Cardiac septum (tissue), 1 donor: ENCODE results near the gene HBS1L. TPM values are rescaled to one million over a fixed set of nuclear protein-coding genes. Genes with fewer than 3 reads are reported as not detected.

Experiments used
- DNase-seq: peaks from one replicate; pipeline ENCODE4 v3.0.0-alpha.2; 2020; ENCODE audit warnings: low spot score
- intact Hi-C: fragments of 100-400 bp; cut with DNase I; formaldehyde crosslinking; loops from one replicate; pipeline ENCODE4 v1.14.0; 2022
- long read RNA-seq: library from polyadenylated mRNA; unstranded; transcript quantifications from one replicate; pipeline ENCODE4 v2.0.0, GENCODE V29; 2021
- total RNA-seq: library from RNA; stranded (reverse); fragmentation: NEBNext Ultra II Directional; extraction: Animal tissue kit (Norgen Biotek cat#: 25700); gene quantifications from one replicate; pipeline ENCODE4 v1.2.1, GENCODE V29; 2021
- donor health status: DM: no; HTN: no; CAD: no.

HBS1L gene
- total RNA-seq: 85.0 TPM
- long read RNA-seq, full-length matches to known transcripts: 157 of 179 reads
- long read RNA-seq, partial matches to known transcripts: 5 of 179 reads
- long read RNA-seq, other reads (novel, unspliced or antisense): 17 of 179 reads

DNA sequence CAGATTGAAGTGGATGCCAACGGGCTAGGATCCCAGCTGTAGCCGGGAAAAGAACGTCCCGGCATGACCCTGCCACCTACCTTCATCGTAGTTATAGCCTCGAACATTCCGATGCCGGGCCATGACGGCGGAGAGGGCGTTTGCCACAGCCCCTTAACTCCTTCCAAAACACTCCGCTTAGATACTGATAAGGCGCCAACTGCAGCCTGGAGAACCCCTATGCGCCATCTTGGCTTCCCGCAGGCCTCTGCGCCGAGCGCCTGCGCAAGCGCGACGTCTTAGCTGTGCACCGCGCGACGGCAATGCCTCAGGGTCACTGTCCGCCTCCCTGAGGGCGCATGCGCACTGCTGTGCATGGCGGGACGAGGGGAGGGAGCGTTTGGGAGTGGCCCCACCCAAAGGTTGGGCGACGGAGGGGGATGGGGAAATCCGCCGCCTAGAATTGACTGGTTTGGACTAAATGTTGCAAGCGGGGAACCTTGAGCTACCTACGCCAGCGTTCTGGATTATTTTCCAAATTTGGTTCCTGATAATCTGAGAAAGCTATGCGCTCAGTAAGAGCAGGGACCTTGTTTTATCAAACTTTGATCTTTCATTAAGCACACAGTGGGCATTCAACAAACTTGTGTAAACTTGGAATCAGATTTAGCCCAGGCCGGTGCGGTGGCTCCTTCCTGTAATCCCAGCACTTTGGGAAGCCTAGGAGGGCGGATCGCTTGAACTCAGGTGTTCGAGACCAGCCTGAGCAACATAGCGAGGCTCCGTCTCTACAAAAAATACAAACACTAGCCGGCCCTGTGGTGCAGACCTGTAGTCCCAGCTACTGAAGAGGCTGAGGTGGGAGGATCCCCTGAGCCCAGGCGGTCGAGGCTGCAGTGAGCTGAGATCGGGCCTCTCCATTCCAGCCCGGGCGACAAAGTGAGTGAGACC lies at the start of gene HBS1L:
Gene HBS1L (minus strand): TSS at position 254 of the 930 bp plus-strand sequence. CDS start 131 bp downstream, at position 123.
- intact Hi-C loops: no loop called here
- DNase-seq: peak; percentile 99

DNA sequence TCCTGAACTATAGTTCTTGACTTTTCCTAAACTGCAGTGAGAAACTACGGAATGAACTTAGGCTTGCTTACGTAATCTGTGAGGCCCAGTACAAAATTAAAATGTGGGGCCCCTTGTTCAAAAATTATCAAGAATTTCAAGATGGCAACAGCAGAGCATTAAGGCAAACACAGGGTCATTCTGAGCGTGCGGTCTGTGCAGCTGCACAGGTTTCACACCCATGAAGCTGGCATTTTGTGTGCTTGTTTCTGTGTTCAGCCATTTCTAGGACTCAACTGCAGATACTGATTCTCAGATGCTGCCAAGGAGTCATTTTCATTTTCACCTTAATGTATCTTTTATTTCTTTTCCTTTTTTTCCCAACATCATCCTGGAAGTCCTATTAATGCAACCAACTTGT lies 49.6 kb upstream of the HBS1L start:
- no peak for DNase-seq
- intact Hi-C loops: no loop called here

DNA sequence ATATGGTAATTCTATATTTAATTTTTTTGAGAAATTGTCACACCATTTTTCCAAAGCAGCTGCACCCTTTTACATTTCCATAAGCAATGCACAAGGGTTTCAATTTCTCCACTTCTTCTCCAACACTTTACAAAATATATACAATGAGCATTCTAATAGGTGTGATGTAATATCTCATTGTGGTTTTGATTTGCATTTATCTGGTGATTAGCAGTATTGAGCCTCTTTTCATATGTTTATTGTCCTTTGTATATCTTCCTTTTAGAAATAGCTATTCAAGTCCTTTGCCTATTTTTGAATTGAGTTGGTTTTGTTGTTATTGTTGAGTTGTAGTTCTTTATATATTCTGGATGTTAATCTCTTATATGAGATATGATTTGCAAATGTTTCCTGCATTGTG lies 47.6 kb upstream of the HBS1L start:
- DNase-seq: no peak
- intact Hi-C loops: no loop called here

DNA sequence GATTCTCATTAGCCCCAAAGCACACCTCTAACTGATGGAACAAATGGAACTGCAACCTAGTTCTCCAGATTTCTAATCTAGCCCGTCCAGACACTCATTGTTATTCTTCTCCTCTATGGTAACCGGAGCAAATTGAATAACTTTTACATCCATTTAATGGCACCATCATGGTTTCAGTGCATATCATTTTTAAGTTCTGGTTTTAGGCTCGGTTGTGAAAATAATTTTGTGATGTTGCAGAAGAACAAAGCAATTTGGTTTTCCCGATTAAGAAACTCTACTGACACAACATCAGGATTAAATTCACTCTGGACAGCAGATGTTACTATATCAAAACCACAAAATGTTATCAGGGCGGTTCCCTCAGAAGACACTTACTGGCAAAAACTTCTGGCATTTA lies 42.5 kb upstream of the HBS1L start:
- intact Hi-C loops: no loop called here
- no peak for DNase-seq

DNA sequence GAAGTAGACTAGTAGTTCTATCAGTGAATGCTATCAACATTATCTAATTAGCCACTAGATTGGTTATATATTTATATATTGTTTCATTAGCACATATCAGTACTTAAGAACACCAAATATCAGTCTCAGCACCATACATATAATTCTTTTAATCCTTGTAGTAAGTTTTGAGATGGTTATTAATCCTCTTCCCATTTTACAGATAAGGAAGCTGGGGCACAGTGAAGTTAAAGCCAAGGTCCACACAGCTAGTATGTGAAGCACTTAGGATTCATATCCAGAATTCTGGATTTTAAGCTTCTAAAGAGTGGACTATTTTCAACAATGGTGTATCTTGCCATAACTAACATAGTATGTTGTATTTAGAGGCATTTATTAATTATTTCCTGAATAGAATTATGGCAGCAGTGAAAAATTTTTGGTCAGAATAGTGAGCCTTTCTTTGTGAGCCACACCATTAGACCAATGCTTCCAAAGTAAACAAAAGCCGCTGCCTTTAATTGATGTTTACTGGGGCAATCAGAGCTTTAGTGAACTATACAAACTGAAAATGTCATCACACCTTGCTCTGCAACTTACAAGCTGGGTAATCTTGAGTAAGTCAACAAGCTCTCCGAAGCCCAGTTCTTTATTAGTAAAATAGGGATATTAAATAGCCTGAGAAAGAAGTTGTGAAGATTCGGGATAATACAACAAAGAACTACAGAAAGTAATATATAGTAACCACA lies 41.9 kb upstream of the HBS1L start:
- intact Hi-C loops: no loop called here
- DNase-seq: no peak

DNA sequence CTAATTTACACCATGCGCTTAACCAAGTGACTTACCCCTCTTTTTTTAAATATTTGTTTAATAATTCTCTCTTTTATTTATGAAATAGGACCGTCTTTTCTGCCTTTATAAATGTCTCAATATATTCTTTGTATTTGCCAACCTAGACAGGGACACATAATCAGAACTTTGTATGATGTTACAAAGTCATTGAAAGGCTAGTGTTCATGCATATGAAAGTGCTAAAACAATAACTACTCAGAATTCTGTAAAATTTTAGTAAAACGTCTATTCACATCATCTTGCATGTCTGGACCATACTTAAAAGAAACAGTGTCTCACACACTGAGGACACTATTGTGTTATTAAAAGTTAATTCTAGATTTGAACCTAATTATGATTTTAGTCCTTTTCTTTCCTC lies 41.1 kb upstream of the HBS1L start:
- intact Hi-C loops: no loop called here
- no peak for DNase-seq

DNA sequence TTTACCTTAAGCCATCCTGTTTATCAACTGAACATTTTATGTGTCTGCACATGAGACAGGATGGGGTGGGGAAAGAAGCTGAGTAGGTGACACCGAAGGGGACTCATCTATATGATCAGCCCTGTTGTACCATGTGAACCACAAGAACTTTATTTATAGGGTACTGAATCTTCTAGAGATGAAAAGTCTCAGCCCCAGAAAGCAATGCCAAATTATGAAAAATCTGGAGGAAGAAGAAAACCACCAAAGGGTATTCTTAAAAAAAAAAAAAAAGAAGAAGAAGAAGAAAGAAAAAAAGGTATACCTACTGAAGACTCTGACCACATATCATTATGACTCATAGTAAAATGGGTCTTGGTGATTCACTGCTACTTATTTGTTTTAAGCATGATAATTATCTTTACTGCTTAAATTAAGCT lies 39.8 kb upstream of the HBS1L start:
- DNase-seq: no peak
- intact Hi-C loops: no loop called here

DNA sequence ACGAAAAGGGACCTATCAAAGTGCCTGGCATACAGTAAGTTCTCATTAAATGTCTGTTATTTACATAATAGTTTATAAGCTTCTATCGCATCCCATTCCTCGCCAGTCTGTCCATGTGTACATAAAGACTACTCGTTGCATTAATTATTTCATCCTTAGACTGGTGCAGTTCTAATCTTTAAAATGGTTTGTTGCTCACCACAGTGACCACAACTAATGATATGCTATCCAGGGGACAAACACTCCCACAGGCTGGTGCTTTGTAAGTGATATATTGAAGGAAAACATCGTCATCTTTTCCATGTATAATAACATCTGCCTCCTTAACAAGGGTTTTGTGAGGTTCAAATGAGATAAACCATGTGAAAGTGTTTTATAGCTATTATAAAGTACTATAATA lies 39.0 kb upstream of the HBS1L start:
- intact Hi-C loops: no loop called here
- DNase-seq: no peak

DNA sequence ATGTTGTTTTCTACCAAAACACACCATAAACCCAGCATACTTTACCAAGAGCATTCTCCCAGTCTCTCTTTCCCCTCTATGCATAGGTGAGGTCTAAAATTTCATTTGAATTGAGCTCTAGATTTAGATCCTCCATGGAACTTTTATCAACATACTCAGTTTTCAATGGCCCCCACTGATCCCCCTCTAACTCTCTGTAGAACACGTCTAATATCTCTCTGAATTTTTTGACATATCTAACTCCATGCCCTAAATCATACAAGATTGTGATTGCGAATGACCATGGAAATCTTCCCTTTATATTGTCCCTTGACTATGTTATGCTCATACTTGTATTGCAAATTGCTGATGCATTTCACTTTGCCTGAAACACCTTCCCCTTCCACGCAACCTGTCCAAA lies 38.1 kb upstream of the HBS1L start:
- intact Hi-C loops: no loop called here
- no peak for DNase-seq

DNA sequence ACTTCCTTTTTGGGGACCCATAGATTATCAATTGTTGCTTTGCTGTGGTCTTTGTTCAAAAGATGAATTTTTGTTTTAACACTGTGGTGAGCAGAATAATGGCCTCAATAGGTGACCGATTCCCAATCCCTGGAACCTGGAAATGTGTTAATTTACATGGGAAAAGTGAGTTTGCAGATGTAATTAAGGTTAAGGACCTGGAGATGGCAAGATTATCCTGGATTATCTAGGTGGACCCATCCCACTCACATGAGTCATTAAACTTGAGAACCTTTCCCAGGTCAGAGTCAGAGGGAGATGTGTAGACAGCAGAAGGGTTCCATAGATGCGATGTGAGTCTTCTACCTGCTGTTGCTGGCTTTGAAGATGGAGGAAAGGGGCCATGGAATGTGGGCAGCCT lies 36.2 kb upstream of the HBS1L start:
- DNase-seq: no peak
- intact Hi-C loops: no loop called here

DNA sequence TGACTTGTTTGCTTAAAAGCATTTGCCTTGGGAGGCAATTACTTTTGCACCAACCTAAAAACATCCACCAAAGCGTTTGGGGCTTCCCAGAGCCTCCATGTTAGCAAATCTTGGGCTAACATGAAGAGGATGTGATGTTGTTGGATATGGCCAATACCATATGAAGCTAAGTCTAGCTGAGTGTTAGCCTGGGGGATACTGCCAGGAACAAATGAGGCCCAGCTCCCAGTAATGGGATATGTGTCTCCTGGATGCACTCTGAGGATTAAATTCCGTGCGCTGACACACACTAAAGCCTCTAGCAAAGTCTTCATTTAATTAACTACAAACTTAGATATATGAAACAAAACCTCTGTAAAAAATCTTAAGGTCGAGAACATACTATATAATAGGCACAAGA lies 35.3 kb upstream of the HBS1L start:
- intact Hi-C loops: no loop called here
- no peak for DNase-seq

DNA sequence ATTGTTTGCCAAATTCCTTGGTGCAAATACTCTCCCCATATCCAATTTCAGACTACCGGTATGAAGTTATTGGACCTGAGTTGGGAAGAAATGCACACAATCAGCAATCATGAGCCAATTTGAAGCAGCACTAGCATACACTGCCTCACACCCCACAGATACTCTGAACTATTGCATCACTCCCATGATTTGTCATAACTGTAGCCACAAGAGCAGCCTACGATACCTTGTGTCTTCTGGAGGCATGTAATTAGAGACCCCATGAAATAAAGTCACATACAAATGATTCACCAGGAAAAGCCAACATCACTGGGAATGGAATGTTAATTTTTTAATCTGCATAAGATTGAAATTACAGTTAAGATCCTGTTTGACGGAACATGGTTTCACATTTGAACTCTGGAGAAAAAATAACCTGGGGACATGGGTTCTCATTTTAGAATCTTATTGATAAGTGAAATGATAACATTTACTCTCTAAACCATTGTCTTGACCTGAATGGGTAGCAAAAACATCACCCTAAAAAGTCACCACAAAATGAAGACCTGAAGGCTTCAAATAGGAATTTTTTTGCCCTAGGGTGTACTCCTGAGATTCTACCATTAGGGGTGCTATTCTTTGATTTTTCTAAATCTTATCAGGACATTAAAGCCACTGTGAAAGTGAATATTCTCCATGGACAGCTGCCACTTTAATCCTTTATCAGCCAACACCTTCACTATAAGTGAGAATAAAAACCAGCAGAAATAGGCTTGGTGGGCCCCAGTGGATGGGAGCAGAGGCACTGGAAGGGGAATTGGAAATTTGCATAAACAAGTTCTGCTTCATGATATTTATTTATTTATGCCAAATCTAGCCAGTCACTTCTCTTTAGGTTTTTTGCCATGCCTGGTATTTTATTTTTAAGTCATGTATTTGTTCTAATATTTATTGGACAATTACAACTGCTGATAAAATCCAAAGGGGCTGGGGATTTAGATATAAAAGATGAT lies 34.5 kb upstream of the HBS1L start:
- no peak for DNase-seq
- intact Hi-C loops: no loop called here

DNA sequence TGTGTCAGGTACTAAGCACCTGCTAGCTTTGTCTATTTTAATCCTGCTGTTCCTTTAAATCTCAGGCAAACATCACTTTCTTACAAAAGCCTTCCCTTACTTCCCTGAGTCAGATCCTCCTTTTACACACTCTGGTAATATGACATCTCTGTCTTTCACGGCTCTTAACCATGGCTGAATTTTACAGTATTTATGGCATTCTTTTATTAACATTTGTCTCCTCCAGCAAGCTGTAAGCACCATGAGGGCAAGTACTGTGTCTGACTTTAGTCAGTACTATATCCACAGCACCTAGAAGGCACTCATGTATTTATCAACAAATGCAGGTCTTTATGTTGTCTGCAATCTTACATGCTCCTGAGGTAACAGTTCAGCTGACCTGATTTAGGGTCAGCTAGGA lies 33.7 kb upstream of the HBS1L start:
- intact Hi-C loops: no loop called here
- DNase-seq: no peak

DNA sequence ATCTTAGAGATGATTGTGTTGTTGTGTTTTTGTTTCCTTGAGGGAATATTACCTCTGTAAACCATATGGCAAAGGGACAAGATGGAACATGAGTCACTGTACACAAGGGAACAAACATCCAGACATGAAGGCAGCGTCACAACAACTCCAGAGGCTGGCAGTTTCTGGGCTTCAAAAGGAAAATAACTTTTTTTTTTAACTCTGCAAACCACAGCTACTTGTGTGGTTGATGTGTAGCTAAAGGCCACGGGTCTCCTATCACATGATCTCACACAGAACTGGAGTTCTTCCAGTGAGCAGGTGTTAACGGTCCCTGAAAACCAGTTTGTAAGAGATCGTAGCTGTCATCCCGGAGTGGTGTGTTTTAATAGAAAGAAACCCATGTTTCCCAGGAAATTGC lies 33.2 kb upstream of the HBS1L start:
- intact Hi-C loops: no loop called here
- no peak for DNase-seq

DNA sequence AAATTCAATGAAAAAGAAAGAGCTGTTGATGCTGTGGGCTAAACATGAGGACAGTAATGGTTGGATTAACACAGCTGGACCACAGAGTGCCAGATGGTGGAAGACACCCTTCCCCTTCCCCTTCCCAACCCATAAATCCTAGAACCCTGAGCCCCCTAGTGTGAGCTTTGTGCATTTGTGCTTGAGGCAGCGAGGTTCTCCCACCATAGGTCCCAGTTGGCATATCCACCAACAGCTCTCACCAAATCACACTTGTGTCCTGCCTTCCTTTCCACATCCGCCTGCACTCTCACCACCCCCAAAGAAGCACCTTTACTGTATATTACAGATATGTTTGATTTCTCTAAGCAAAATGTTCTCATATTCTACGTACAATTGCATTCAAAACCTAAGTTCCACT lies 32.8 kb upstream of the HBS1L start:
- intact Hi-C loops: no loop called here
- no peak for DNase-seq

DNA sequence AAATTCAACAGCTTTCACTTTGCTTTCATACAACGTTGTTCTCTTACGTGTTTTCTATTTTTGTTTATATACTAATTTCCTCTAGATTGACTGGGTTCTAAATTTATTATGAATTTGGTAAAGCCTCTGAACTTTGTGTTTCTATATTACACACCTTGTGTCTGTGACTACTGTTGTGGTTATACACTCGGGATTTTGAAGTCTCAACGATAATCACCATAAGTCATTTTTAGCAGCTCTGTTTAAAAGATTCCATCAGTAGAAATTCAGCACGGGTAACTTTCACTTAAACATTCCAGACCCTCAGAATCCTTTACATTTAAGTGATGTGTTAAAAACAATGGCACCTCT lies 31.8 kb upstream of the HBS1L start:
- DNase-seq: no peak
- intact Hi-C loops: no loop called here

DNA sequence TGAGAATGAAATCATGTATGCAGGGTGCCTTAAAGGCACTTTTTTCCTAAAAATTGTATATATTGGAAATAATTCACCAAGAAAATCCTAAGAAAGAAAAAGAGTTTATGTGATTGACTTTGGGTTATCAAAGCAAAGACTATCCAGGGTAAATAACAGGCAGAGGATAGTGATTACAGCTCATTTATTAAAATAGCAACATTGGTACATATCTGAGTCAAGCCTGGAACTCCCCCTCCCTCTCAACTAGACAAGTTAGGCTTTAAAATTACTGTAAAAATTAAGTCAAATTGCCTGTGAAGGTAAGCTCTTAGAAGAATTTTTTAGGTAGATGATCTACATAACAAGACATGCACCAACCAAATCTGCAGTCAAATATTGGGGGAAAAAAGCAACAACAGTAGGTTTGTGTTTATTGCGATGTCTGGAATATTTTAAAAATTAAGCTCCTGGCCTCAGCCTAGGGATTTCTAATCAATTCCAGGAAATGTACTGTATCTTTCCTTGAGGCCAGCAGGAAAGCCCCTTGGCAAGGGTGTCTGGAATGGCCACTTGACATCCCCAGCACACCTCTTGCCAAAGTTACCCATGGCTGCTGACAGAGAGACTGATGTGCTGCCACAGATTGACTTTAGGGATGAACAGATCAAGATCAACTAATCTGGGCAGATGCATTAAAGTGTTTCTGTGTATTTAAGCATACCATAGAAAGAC lies 31.2 kb upstream of the HBS1L start:
- no peak for DNase-seq
- intact Hi-C loops: no loop called here

DNA sequence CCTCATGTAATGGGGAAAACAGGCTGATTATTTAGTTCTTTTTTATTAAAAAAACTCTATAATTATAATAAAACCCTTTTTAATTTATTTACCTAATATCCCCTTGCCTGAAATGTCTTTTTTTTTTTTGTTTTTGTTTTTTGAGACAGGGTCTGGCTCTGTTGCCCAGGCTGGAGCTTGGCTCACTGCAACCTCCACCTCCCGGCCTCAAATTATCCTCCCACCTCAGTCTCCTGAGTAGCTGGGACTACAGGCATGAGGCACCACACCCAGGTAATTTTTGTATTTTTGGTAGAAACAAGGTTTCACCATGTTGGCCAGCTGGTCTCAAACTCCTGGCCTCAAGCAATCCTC lies 30.3 kb upstream of the HBS1L start:
- no peak for DNase-seq
- intact Hi-C loops: no loop called here
